Common myeloid progenitor, CD34-positive (primary cell): ENCODE results near the gene ETNK2.
A peak's percentile ranks its signal among the peaks of the same experiment; 100 is the strongest.

ENCODE experiments used
- CTCF ChIA-PET: fragments of 350-600 bp; sonication (Branson Sonifier 250); formaldehyde crosslinking; loops from one replicate; lab custom pipeline; 2021; ENCODE audit warnings: antibody characterized with exemption; lab: Charles Lee
- POLR2A ChIA-PET: fragments of 350-600 bp; sonication (Branson Sonifier 250); formaldehyde crosslinking; loops from one replicate; lab custom pipeline; 2021; ENCODE audit warnings: antibody characterized with exemption; lab: Charles Lee
- DNase-seq, 3 donors: peaks; one replicate each; pipeline versions ENCODE4 v3.0.0 to v3.0.0-alpha.2; 2013
- H3K27ac ChIP-seq, 2 experiments: 1 replicate in 1 of 2; 2 replicates in 1 of 2; pipeline ENCODE4 v1.7.0; 2013; ENCODE audit warnings: inconsistent platforms in 2 of 2, low read length in 2 of 2, mild to moderate bottlenecking in 2 of 2, low read depth in 1 of 2, moderate library complexity in 1 of 2; ENCODE audit not compliant: severe bottlenecking in 2 of 2, insufficient read depth in 1 of 2, poor library complexity in 1 of 2
- H3K27me3 ChIP-seq, 5 experiments: replicated peaks in 2 of 5; 1 replicate in 3 of 5; 2 replicates in 2 of 5; pipeline versions ENCODE4 v1.6.1 to v1.7.0; 2013; ENCODE audit warnings: low read length in 4 of 5, mild to moderate bottlenecking in 2 of 5, moderate library complexity in 2 of 5, inconsistent platforms in 1 of 5; ENCODE audit not compliant: insufficient read depth in 5 of 5, control insufficient read depth in 4 of 5
- H3K36me3 ChIP-seq, 4 experiments: 1 replicate in 2 of 4; 2 replicates in 2 of 4; pipeline versions ENCODE4 v1.6.1 to v1.7.0; 2013; ENCODE audit warnings: low read length in 3 of 4, control low read depth in 1 of 4, mild to moderate bottlenecking in 1 of 4; ENCODE audit not compliant: control insufficient read depth in 4 of 4, insufficient read depth in 4 of 4
- H3K4me1 ChIP-seq, 4 experiments: 1 replicate in 3 of 4; 2 replicates in 1 of 4; pipeline versions ENCODE4 v1.6.1 to v1.7.1; 2013; ENCODE audit warnings: low read length in 3 of 4, mild to moderate bottlenecking in 3 of 4, control low read depth in 1 of 4, inconsistent platforms in 1 of 4, moderate library complexity in 1 of 4; ENCODE audit not compliant: control insufficient read depth in 4 of 4, insufficient read depth in 4 of 4; ENCODE audit errors: control extremely low read depth in 1 of 4
- H3K4me3 ChIP-seq, 7 experiments: 1 replicate in 4 of 7; 2 replicates in 3 of 7; pipeline versions ENCODE4 v1.5.1 to v1.7.0; 2013; ENCODE audit warnings: mild to moderate bottlenecking in 7 of 7, low read length in 6 of 7, moderate library complexity in 6 of 7, inconsistent platforms in 2 of 7, low read depth in 2 of 7, control low read depth in 1 of 7; ENCODE audit not compliant: insufficient read depth in 4 of 7, control insufficient read depth in 1 of 7; ENCODE audit errors: extremely low read depth in 1 of 7
- H3K9me3 ChIP-seq, 5 experiments: 1 replicate in 4 of 5; 2 replicates in 1 of 5; pipeline versions ENCODE4 v1.6.1 to v1.7.1; 2013; ENCODE audit warnings: low read length in 4 of 5, mild to moderate bottlenecking in 2 of 5, inconsistent platforms in 1 of 5, low read depth in 1 of 5, moderate library complexity in 1 of 5; ENCODE audit not compliant: control insufficient read depth in 4 of 5, insufficient read depth in 2 of 5; ENCODE audit errors: control extremely low read depth in 1 of 5
- WGBS: methylation state at CpG from one replicate; pipeline ENCODE4 v1.1.5; 2013; ENCODE audit not compliant: insufficient coverage; 5-methylcytosine and 5-hydroxymethylcytosine counted together

Gene ETNK2

DNA sequence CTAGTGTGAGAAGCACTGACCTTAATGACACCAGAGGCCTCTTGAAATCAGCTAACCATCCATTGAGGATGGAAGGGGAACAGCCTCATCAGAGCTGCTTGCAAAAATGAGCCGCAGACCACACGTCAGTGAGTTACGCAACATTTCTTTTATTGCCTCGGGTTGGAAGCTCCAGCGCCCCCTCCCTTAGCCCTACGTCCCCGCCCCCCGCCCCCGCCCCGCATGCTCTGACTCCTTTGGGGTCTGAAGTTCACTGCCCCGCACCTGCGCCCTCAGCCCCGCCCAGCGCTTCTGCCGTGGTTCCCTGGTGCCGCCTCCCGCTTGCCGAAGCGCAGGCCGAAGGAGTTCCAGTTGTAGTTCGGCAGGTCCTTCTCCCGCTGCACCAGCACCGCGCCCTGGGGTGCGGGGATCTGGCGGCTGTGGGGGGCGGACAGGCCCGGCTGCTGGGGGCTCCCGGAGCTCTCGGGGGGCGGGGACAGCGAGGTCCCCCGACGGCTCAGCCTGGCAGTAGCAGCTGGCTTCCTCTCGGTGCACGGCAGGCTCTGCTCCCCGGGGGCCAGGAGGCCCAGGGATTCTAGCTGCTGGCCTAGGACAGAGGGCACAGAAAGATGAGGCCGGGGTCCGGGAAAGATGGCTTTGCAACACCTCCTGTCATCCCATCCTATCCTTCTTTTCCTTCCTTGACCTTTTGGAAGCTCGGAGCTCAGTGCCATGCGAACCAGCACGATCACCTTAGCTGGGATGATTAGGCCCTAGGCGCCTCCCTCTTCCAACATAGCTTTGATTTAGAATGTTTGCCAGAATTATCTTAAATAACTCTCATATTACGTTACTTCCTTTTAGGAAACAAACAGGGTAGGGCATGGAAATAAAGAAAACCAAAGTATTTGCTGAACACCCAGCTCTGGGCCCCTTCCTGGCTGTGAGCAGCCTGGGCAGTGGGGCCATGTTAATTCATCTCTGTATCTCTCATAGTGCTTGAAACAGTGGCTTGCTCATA is 38.7 kb upstream of the ETNK2 start:
- 4% methylated on average over 24 of the region's 44 CpGs for WGBS
- no peaks in the 10 kb centered on the region for H3K36me3 ChIP-seq
- H3K4me1 ChIP-seq, result peaks cover 6 to 50% (median 32%) of the 10 kb centered on the region in 4 experiments
- H3K27me3 ChIP-seq, result no peaks in the 10 kb centered on the region
- H3K4me3 ChIP-seq, result peak overlapping the region in 6 of 7 experiments; percentile 4 to 68 (median 32)
- POLR2A ChIA-PET, result interaction anchor here (0.6 kb wide), 1 partner anchor 561 kb away, joined by 5 read pairs; no protein-coding TSS in a partner anchor
- DNase-seq, result peak; percentile 89 to 96 (median 92)
- H3K27ac ChIP-seq, result no peak overlapping the region
- CTCF ChIA-PET, result interaction anchor here (0.5 to 11.4 kb wide), 14 partner anchors 8 to 1309 kb away, joined by 3 to 180 read pairs (median 4); partner anchors contain the start of gene REN
- no peaks in the 10 kb centered on the region for H3K9me3 ChIP-seq

GRCh38 chr1:204188959-204189639 is 37.3 kb upstream of the ETNK2 start:
- Histone ChIP-seq H3K4me3 (no peak overlapping the region), H3K9me3 (no peaks in the 10 kb centered on the region), H3K36me3 (no peaks in the 10 kb centered on the region), H3K27ac (no peak overlapping the region), H3K4me1 (peaks cover 6 to 40% (median 23%) of the 10 kb centered on the region in 4 experiments), H3K27me3 (no peaks in the 10 kb centered on the region)
- WGBS, result 32% methylated on average over 5 of the region's 11 CpGs
- DNase-seq, result peak in 2 of 3 donors; percentile 46
- ChIA-PET POLR2A (interaction anchor here (1.0 kb wide), 1 partner anchor 208 kb away, joined by 3 read pairs; no protein-coding TSS in a partner anchor), CTCF (interaction anchor here (1.1 to 11.4 kb wide), 8 partner anchors 9 to 174 kb away, joined by 3 to 180 read pairs (median 10); partner anchors contain the start of gene REN)

DNA sequence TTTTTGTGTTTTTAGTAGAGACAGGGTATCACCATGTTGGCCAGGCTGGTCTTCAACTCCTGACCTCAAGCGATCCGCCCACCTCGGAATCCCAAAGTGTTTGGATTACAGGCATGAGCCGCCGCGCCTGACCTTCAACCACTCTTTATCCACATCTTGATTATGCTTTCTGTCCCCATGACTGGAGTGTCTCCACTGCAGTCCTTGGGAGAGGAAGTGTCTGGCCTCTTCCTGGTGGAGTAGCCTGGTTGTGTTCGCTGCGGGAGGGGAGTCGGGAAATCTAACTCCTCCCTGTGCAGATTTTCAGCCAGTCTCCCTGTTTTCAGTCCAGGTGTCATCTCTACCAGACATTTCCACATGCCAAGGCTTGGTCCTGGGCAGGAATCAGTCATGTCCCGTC is 34.8 kb upstream of the ETNK2 start:
- Histone ChIP-seq H3K27me3 (no peaks in the 10 kb centered on the region), H3K36me3 (no peaks in the 10 kb centered on the region), H3K4me3 (no peak overlapping the region), H3K27ac (no peak overlapping the region), H3K9me3 (no peaks in the 10 kb centered on the region), H3K4me1 (peaks cover 6 to 33% (median 23%) of the 10 kb centered on the region in 4 experiments)
- DNase-seq, result no peak
- POLR2A ChIA-PET, result no interaction called here
- WGBS, result 98% methylated on average over 9 of the region's 10 CpGs
- CTCF ChIA-PET, result interaction anchor here (1.0 to 11.4 kb wide), 2 partner anchors 20 to 22 kb away, joined by 6 to 180 read pairs; partner anchors contain the start of gene REN

DNA sequence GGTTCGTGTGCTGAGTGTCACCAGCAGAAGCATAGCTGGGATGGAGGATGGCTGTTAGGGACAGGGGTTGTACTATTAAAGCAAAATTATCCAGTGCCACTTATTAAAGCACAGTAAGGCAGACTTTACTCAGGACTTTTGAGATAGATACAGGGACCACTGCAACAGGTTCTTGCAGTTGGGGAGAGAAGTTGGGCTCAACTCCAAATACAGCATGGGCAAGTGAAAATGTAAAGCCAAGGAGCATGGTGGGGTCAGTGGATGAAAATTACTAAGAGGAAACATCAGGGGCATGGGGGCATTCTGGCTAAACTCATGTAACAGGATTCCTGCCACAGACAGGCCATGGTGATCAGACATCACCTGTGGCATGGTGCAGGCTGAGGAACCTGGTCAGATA is 29.3 kb upstream of the ETNK2 start:
- ChIA-PET CTCF (interaction anchor here (1.0 to 11.4 kb wide), 4 partner anchors 9 to 17 kb away, joined by 3 to 108 read pairs (median 10); partner anchors contain the start of gene REN), POLR2A (no interaction called here)
- no peak for DNase-seq
- WGBS, result no CpG with 5 or more reads among the region's 1 CpG
- Histone ChIP-seq H3K4me1 (peaks cover 0 to 31% (median 25%) of the 10 kb centered on the region in 4 experiments), H3K9me3 (peaks cover 0 to 5% (median 0%) of the 10 kb centered on the region in 5 experiments), H3K36me3 (no peaks in the 10 kb centered on the region), H3K4me3 (no peak overlapping the region), H3K27ac (no peak overlapping the region), H3K27me3 (no peaks in the 10 kb centered on the region)

GRCh38 chr1:204180133-204180532 is 28.3 kb upstream of the ETNK2 start:
- Histone ChIP-seq H3K27ac (no peak overlapping the region), H3K4me3 (no peak overlapping the region), H3K9me3 (peaks cover 0 to 5% (median 0%) of the 10 kb centered on the region in 5 experiments), H3K27me3 (no peaks in the 10 kb centered on the region), H3K36me3 (no peaks in the 10 kb centered on the region), H3K4me1 (peaks cover 0 to 32% (median 26%) of the 10 kb centered on the region in 4 experiments)
- POLR2A ChIA-PET, result interaction anchor here (0.6 kb wide), 1 partner anchor 419 kb away, joined by 4 read pairs; no protein-coding TSS in a partner anchor
- 95% methylated on average over 6 of the region's 6 CpGs for WGBS
- no peak for DNase-seq
- CTCF ChIA-PET, result interaction anchor here (1.4 to 11.4 kb wide), 4 partner anchors 10 to 184 kb away, joined by 3 to 108 read pairs (median 10); partner anchors contain the start of gene REN

GRCh38 chr1:204178487-204179281 is 26.8 kb upstream of the ETNK2 start:
- Histone ChIP-seq H3K27me3 (no peaks in the 10 kb centered on the region), H3K4me1 (peaks cover 0 to 32% (median 26%) of the 10 kb centered on the region in 4 experiments), H3K9me3 (peaks cover 0 to 5% (median 0%) of the 10 kb centered on the region in 5 experiments), H3K4me3 (no peak overlapping the region), H3K27ac (no peak overlapping the region), H3K36me3 (no peaks in the 10 kb centered on the region)
- POLR2A ChIA-PET, result no interaction called here
- CTCF ChIA-PET, result interaction anchor here (0.7 to 11.4 kb wide), 7 partner anchors 9 to 185 kb away, joined by 3 to 108 read pairs (median 7); partner anchors contain the start of gene REN
- peak in 2 of 3 donors; percentile 64 to 73 for DNase-seq
- WGBS, result 75% methylated on average over 6 of the region's 7 CpGs
